ENCODE measurements around the gene FECH. TPM values are rescaled to one million over a fixed set of nuclear protein-coding genes. Genes with fewer than 3 reads are reported as not detected.

The FECH gene
- total RNA-seq, 1 donor from 2014 or later = 28.7 TPM

- peak overlapping the region; percentile 72 for H3K4me3 ChIP-seq (ENCODE audit: low read depth, low read length)
- no peak for TF ChIP-seq CTCF (conservative IDR thresholded peaks at IDR 0.05; ENCODE audit: low read depth, low read length)
These were observed 42.9 kb upstream of the FECH start for GRCh38 chr18:57629422-57629821.

GRCh38 chr18:57627488-57627887, 41.0 kb upstream of the FECH start:
- no peak for DNase-seq (ENCODE audit: low read depth)
- no peak for TF ChIP-seq CTCF (conservative IDR thresholded peaks at IDR 0.05; ENCODE audit: low read depth, low read length)
- H3K4me3 ChIP-seq (ENCODE audit: low read depth, low read length) = no peak overlapping the region

More at GRCh38 chr18:57629422-57629821, 42.9 kb upstream of the FECH start:
- DNase-seq (ENCODE audit: low read depth) = no peak

- no peak for TF ChIP-seq CTCF (conservative IDR thresholded peaks at IDR 0.05; ENCODE audit: low read depth, low read length)
- no peak for DNase-seq (ENCODE audit: low read depth)
These were observed 38.5 kb upstream of the FECH start for GRCh38 chr18:57624988-57625387.

GRCh38 chr18:57621246-57621604, 34.7 kb upstream of the FECH start:
- DNase-seq (ENCODE audit: low read depth) = no peak
- TF ChIP-seq CTCF (conservative IDR thresholded peaks at IDR 0.05; ENCODE audit: low read depth, low read length) = no peak

More at GRCh38 chr18:57624988-57625387, 38.5 kb upstream of the FECH start:
- H3K4me3 ChIP-seq (ENCODE audit: low read depth, low read length) = no peak overlapping the region

GRCh38 chr18:57619876-57620275, 33.4 kb upstream of the FECH start:
- TF ChIP-seq CTCF (conservative IDR thresholded peaks at IDR 0.05; ENCODE audit: low read depth, low read length) = no peak
- peak; percentile 91 for DNase-seq (ENCODE audit: low read depth)
- H3K4me3 ChIP-seq (ENCODE audit: low read depth, low read length) = peak overlapping the region; percentile 96

More at GRCh38 chr18:57621246-57621604, 34.7 kb upstream of the FECH start:
- peak overlapping the region; percentile 96 for H3K4me3 ChIP-seq (ENCODE audit: low read depth, low read length)

GRCh38 chr18:57618910-57619309, 32.4 kb upstream of the FECH start:
- TF ChIP-seq CTCF (conservative IDR thresholded peaks at IDR 0.05; ENCODE audit: low read depth, low read length) = no peak
- no peak for DNase-seq (ENCODE audit: low read depth)
- no peak overlapping the region for H3K4me3 ChIP-seq (ENCODE audit: low read depth, low read length)

GRCh38 chr18:57603871-57604270, 17.4 kb upstream of the FECH start:
- H3K4me3 ChIP-seq (ENCODE audit: low read depth, low read length) = no peak overlapping the region
- TF ChIP-seq CTCF (conservative IDR thresholded peaks at IDR 0.05; ENCODE audit: low read depth, low read length) = no peak
- no peak for DNase-seq (ENCODE audit: low read depth)

Measured in epithelial cell of proximal tubule (primary cell).